Breast epithelium (tissue), 3 donors: Measurements from ENCODE around the gene DONSON.

Source experiments
- CTCF ChIP-seq, 3 donors: fragments of 450-650 bp; IDR thresholded peaks; one replicate each; pipeline ENCODE4 v1.5.1; 2016 to 2017; ENCODE audit warnings: antibody characterized with exemption in 3 of 3, mild to moderate bottlenecking in 3 of 3, moderate library complexity in 3 of 3
- POLR2A ChIP-seq: fragments of 450-650 bp; IDR thresholded peaks from one replicate; pipeline ENCODE4 v1.6.1; 2016; ENCODE audit warnings: antibody characterized with exemption, mild to moderate bottlenecking, moderate library complexity
- POLR2AphosphoS5 ChIP-seq, 3 donors: sonication (generic); formaldehyde crosslinking; IDR thresholded peaks; one replicate each; pipeline ENCODE4 v1.6.1; 2017; ENCODE audit warnings: antibody characterized with exemption in 3 of 3

- no peak for TF ChIP-seq POLR2A
- TF ChIP-seq CTCF (IDR thresholded peaks at IDR 0.05): no peak
- no peak for TF ChIP-seq POLR2AphosphoS5 (IDR thresholded peaks at IDR 0.05)
Measured at GRCh38 chr21:33598051-33598450, 9.6 kb upstream of the DONSON start.
